ENCODE data around the gene UPK2.

- no peak for TF ChIP-seq CTCF (conservative IDR thresholded peaks at IDR 0.05 in 1 of 2, IDR thresholded peaks at IDR 0.05 in 1 of 2; ENCODE audit: low read depth in 1 of 2, low read length in 2 of 2)
- TF ChIP-seq EZH2 (IDR thresholded peaks at IDR 0.05; ENCODE audit: low read length, missing control alignments), result no peak
Measured at GRCh38 chr11:118931571-118931970, 24.5 kb upstream of the UPK2 start.
